HL-60 (cell line): Measurements from ENCODE around the gene SIPA1L3.
A peak's percentile ranks its signal among the peaks of the same experiment; 100 is the strongest.
"Not testable (repeated sequence)": the region's sequence is repeated elsewhere in the genome, so short reads cannot be mapped to it uniquely, and the experiment has no call there.

Source experiments
- DNase-seq, 2 experiments: peaks; one replicate each; pipeline ENCODE4 v3.0.0-alpha.2; 2010 to 2020; ENCODE audit warnings: low read depth in 1 of 2, low spot score in 1 of 2
- H3K27ac ChIP-seq: fragments of 250-450 bp; sonication (Bioruptor Pico); replicated peaks from 2 replicates; pipeline ENCODE4 v1.5.1; 2020; ENCODE audit warnings: mild to moderate bottlenecking, moderate library complexity
- H3K27me3 ChIP-seq: fragments of 250-450 bp; sonication (Bioruptor Pico); 2 replicates; pipeline ENCODE4 v1.5.1; 2021; ENCODE audit warnings: mild to moderate bottlenecking, moderate library complexity; ENCODE audit not compliant: insufficient read depth, poor library complexity, severe bottlenecking
- H3K4me3 ChIP-seq: replicated peaks from 2 replicates; pipeline ENCODE4 v1.5.1; 2011; ENCODE audit warnings: mild to moderate bottlenecking, control low read depth, low read length; ENCODE audit not compliant: insufficient read depth
- CTCF ChIP-seq: IDR thresholded peaks from one replicate; pipeline ENCODE4 v1.5.1; 2011; ENCODE audit warnings: low read length, control low read depth, inconsistent platforms; ENCODE audit not compliant: insufficient read depth
- GABPA ChIP-seq: IDR thresholded peaks from 2 replicates; pipeline ENCODE4 v1.6.1; 2012; ENCODE audit warnings: low read depth
- POLR2AphosphoS5 ChIP-seq: IDR thresholded peaks from 2 replicates; pipeline ENCODE4 v1.6.1; 2012; ENCODE audit warnings: low read depth
- SPI1 ChIP-seq: IDR thresholded peaks from 2 replicates; pipeline ENCODE4 v1.6.1; 2012; ENCODE audit warnings: low read depth, mild to moderate bottlenecking, borderline replicate concordance
- TF ChIP-seq, protein P1 (sequence below): IDR thresholded peaks from 2 replicates; pipeline ENCODE4 v1.6.1; 2012; ENCODE audit warnings: low read depth; ENCODE audit not compliant: insufficient replicate concordance

The SIPA1L3 gene

GRCh38 chr19:37907735-37908455 is 887 bp downstream of the SIPA1L3 start:
- TF ChIP-seq CTCF (no peak), SPI1 (peak; percentile 5; the same call in 1 of the 2 replicates)
- Histone ChIP-seq H3K4me3 (peak overlapping the region; percentile 57), H3K27ac (peak overlapping the region; percentile 28; the same call in 1 of the 2 replicates), H3K27me3 (no peaks in the 10 kb centered on the region)
- no peak for DNase-seq

DNA sequence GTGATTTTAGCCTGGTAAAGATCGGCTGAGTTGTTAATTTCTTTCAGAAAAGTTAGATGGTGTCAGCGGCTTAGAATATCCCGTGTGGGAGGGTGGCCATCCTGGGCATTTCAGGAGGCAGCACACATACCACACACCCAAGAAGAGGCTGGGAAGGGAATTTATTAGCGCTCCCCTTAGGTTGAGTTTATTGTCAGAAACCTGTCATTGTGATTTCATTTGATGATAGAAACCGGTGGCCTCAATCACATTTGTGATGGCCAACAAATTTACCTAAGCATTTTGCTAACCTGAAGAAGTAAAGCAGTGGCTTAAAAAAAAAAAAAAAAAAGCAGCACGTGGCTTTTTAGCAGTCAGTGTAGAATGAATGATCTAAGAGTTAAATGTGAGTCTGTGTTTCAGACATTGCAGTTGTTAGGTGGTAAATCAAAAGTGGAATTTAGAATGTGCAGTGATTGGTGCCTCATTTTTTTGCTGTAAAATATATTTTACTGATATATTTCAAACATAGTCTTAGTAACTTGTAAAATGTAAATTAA is 2.7 kb downstream of the SIPA1L3 start:
- Histone ChIP-seq H3K27ac (no peak overlapping the region), H3K27me3 (no peaks in the 10 kb centered on the region), H3K4me3 (no peak overlapping the region)
- no peak for DNase-seq
- TF ChIP-seq, protein P1, sequence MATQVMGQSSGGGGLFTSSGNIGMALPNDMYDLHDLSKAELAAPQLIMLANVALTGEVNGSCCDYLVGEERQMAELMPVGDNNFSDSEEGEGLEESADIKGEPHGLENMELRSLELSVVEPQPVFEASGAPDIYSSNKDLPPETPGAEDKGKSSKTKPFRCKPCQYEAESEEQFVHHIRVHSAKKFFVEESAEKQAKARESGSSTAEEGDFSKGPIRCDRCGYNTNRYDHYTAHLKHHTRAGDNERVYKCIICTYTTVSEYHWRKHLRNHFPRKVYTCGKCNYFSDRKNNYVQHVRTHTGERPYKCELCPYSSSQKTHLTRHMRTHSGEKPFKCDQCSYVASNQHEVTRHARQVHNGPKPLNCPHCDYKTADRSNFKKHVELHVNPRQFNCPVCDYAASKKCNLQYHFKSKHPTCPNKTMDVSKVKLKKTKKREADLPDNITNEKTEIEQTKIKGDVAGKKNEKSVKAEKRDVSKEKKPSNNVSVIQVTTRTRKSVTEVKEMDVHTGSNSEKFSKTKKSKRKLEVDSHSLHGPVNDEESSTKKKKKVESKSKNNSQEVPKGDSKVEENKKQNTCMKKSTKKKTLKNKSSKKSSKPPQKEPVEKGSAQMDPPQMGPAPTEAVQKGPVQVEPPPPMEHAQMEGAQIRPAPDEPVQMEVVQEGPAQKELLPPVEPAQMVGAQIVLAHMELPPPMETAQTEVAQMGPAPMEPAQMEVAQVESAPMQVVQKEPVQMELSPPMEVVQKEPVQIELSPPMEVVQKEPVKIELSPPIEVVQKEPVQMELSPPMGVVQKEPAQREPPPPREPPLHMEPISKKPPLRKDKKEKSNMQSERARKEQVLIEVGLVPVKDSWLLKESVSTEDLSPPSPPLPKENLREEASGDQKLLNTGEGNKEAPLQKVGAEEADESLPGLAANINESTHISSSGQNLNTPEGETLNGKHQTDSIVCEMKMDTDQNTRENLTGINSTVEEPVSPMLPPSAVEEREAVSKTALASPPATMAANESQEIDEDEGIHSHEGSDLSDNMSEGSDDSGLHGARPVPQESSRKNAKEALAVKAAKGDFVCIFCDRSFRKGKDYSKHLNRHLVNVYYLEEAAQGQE, result no peak
- TF ChIP-seq CTCF (no peak), POLR2AphosphoS5 (no peak), SPI1 (no peak), GABPA (no peak)

DNA sequence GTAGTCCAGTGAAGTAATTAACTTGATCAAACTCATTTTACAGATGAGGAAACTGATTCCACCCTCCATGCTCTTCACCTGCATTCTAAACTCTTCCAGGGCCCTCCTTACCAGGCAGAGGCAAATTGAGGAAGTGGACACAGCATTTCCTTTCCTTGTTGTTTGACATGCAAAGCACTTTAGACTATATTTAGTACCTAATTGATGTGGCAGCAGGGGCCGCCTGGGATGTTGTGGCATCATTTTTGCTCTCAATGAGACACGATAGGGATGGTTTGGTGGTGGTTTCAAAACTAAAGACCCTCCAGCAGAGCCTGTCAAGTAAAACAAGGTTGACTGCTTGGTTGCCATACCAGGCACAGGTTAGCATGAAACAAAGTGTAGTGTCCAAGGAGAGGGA is 7.9 kb downstream of the SIPA1L3 start:
- Histone ChIP-seq H3K27me3 (no peaks in the 10 kb centered on the region), H3K27ac (no peak overlapping the region), H3K4me3 (no peak overlapping the region)
- DNase-seq, result peak in 1 of 2 experiments; percentile 51
- TF ChIP-seq, protein P1, result no peak
- TF ChIP-seq SPI1, result peak; percentile 99

- no peak overlapping the region for H3K27ac ChIP-seq
- no peak overlapping the region for H3K4me3 ChIP-seq
- no peaks in the 10 kb centered on the region for H3K27me3 ChIP-seq
- TF ChIP-seq GABPA (no peak), SPI1 (no peak), CTCF (no peak), POLR2AphosphoS5 (no peak)
- TF ChIP-seq, protein P1, result no peak
- no peak for DNase-seq
Observed at GRCh38 chr19:37920591-37921450, 13.8 kb downstream of the SIPA1L3 start.

GRCh38 chr19:37924573-37924972 is 17.6 kb downstream of the SIPA1L3 start:
- H3K27ac ChIP-seq, DNase-seq, H3K4me3 ChIP-seq, H3K27me3 ChIP-seq: not testable (repeated sequence)
